ENCODE results near the gene MCC.
A peak's percentile ranks its signal among the peaks of the same experiment; 100 is the strongest.

DNA sequence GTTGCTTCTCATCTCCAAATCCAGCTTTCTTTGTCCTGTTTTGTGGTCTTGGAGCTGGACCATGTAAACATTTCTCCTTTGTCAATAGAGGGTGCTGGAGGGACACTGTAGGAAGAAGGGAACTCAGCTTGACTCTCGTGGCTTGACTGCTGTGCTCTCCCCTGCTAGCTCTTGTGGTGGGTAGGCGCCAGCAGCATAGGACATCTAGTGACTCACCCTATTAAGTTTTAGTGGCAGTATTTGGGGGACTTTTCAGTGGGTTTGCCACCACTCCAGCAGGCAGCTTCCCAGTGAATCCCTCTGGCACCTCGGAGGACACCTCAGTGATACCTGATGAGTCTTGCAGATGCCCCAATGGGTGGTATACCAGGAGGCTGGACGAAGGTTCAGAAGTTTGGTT lies 151.3 kb downstream of the MCC start:
- TF ChIP-seq CTCF (IDR thresholded peaks at IDR 0.05) (peak; percentile 58), SIN3A (IDR thresholded peaks at IDR 0.05; ENCODE audit: borderline replicate concordance, insufficient read depth, low read depth, low read length) (no peak), REST (IDR thresholded peaks at IDR 0.05; ENCODE audit: insufficient read depth in 1 of 2, low read depth in 2 of 2, low read length in 1 of 2) (no peak), TCF7L2 (IDR thresholded peaks at IDR 0.05; ENCODE audit: low read depth, low read length) (no peak)

Data from Panc1 (cell line).